IMR-90 (cell line): ENCODE results near the gene RGS19.
A peak's percentile ranks its signal among the peaks of the same experiment; 100 is the strongest.

ENCODE experiments used
- CTCF ChIP-seq: conservative IDR thresholded peaks from 2 replicates; pipeline ENCODE4 v1.5.1; 2012; ENCODE audit warnings: mild to moderate bottlenecking, low read depth, low read length, improper control_type of control experiment
- POLR2A ChIP-seq: IDR thresholded peaks from 2 replicates; pipeline ENCODE4 v1.6.1; 2012; ENCODE audit warnings: mild to moderate bottlenecking, low read depth, low read length
- SMC3 ChIP-seq: fragments of 150-350 bp; IDR thresholded peaks from 2 replicates; pipeline ENCODE4 v1.6.1; 2016; ENCODE audit warnings: low read depth, mild to moderate bottlenecking, antibody characterized with exemption, low read length, moderate library complexity

- TF ChIP-seq CTCF (peak; percentile 60), POLR2A (no peak), SMC3 (peak; percentile 20; the same call in 1 of the 2 replicates)
These were observed 22.7 kb upstream of the RGS19 start for GRCh38 chr20:64101731-64102621.
